Endothelial cell of umbilical vein (primary cell): Measurements from ENCODE around the gene SNX4.

Source experiments
- CTCF ChIP-seq, 2 donors: IDR thresholded peaks; 1 replicate in 1 of 2; 2 replicates in 1 of 2; pipeline ENCODE4 v1.5.1; 2011; ENCODE audit warnings: low read length in 2 of 2, mild to moderate bottlenecking in 2 of 2, moderate library complexity in 2 of 2, control low read depth in 1 of 2, inconsistent platforms in 1 of 2, low read depth in 1 of 2; ENCODE audit not compliant: insufficient read depth in 1 of 2; ENCODE audit errors: extremely low read depth in 1 of 2
- EZH2 ChIP-seq: IDR thresholded peaks from 2 replicates; pipeline ENCODE4 v1.6.1; 2012; ENCODE audit warnings: borderline replicate concordance, low read depth, mild to moderate bottlenecking, moderate library complexity, low read length, inconsistent platforms; ENCODE audit not compliant: severe bottlenecking
- GATA2 ChIP-seq: IDR thresholded peaks from 2 replicates; pipeline ENCODE4 v1.7.0; 2011; ENCODE audit warnings: low read depth, mild to moderate bottlenecking, moderate library complexity, mixed read lengths, low read length; ENCODE audit not compliant: insufficient read length, insufficient read depth
- JUN ChIP-seq: IDR thresholded peaks from 2 replicates; pipeline ENCODE4 v1.6.1; 2011; ENCODE audit warnings: borderline replicate concordance, low read depth; ENCODE audit not compliant: insufficient read length, insufficient read depth
- MYC ChIP-seq: IDR thresholded peaks from one replicate; pipeline ENCODE4 v1.6.1; 2011; ENCODE audit warnings: mild to moderate bottlenecking, low read depth, low read length
- POLR2A ChIP-seq: IDR thresholded peaks from 2 replicates; pipeline ENCODE4 v1.6.1; 2012; ENCODE audit warnings: low read depth, mild to moderate bottlenecking, control low read depth, low read length
- POLR2AphosphoS5 ChIP-seq: IDR thresholded peaks from 2 replicates; pipeline ENCODE4 v1.6.1; 2012; ENCODE audit warnings: low read depth, mild to moderate bottlenecking, control low read depth, low read length, moderate library complexity; ENCODE audit not compliant: insufficient read depth
- TF ChIP-seq, protein P1 (sequence below): IDR thresholded peaks from 2 replicates; pipeline ENCODE4 v1.6.1; 2011; ENCODE audit not compliant: insufficient read depth, insufficient read length

DNA sequence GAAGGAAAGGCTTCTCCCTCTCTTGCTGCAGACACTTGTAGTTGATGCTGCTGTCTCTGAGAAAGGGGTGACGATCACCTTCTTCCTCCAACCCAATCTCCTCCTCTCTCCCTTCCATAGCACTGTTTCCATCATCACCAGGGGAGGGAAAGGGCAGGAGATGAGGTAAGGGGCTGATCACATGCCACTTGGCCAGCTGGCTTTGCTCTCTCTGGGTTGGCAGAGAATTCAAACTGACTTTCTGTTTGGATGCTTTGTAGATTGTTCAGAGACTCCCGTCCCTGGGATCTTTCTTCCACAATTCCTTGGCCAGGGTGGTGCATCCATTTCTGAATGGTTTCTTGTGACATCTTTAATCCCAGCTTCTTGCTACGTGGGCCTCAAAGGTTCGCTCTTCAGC, 101.7 kb downstream of the SNX4 start:
- TF ChIP-seq POLR2AphosphoS5, result no peak
- TF ChIP-seq JUN, result no peak
- no peak for TF ChIP-seq CTCF (IDR thresholded peaks at IDR 0.05; ENCODE audit: extremely low read depth in 1 of 2, insufficient read depth in 1 of 2, low read depth in 1 of 2, low read length in 2 of 2)
- TF ChIP-seq MYC, result no peak
- TF ChIP-seq POLR2A, result no peak
- TF ChIP-seq, protein P1, sequence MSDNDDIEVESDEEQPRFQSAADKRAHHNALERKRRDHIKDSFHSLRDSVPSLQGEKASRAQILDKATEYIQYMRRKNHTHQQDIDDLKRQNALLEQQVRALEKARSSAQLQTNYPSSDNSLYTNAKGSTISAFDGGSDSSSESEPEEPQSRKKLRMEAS, result no peak
- no peak for TF ChIP-seq GATA2
- no peak for TF ChIP-seq EZH2
